Frontal cortex (tissue), 4 donors: ENCODE measurements around the gene NAPA. TPM values are rescaled to one million over a fixed set of nuclear protein-coding genes. Genes with fewer than 3 reads are reported as not detected.

ENCODE experiments used
- DNase-seq, 2 donors: peaks; one replicate each; pipeline ENCODE4 v3.0.0; 2012; ENCODE audit warnings: low spot score in 2 of 2
- FAIRE-seq: peaks from 2 replicates; lab custom pipeline; 2012; peaks lifted over from hg19 to GRCh38; lab: Jason Lieb, UNC
- total RNA-seq: library from RNA; depleted of rRNA; stranded (reverse); fragments of >200 nt; gene quantifications from one replicate; pipeline ENCODE4 v1.2.3, GENCODE V29; 2014
- donor health status: control.
- donor health status: control.
- donor health status: control.

Gene NAPA
- total RNA-seq, 1 donor from 2014 or later = 43.2 TPM

GRCh38 chr19:47526798-47527197 is 11.9 kb upstream of the NAPA start:
- no peak for DNase-seq
- no peak for FAIRE-seq

- DNase-seq (no peak), FAIRE-seq (no peak)
Observed at GRCh38 chr19:47523473-47523872, 8.6 kb upstream of the NAPA start.

- FAIRE-seq (no peak), DNase-seq (no peak)
Observed at GRCh38 chr19:47521473-47522180, 6.8 kb upstream of the NAPA start.

GRCh38 chr19:47520839-47521238 is 6.0 kb upstream of the NAPA start:
- FAIRE-seq (no peak), DNase-seq (no peak)

- FAIRE-seq (no peak), DNase-seq (no peak)
Observed at GRCh38 chr19:47520343-47520806, 5.5 kb upstream of the NAPA start.

- FAIRE-seq (no peak), DNase-seq (no peak)
Observed at GRCh38 chr19:47518854-47519253, 4.0 kb upstream of the NAPA start.

- DNase-seq = no peak
- no peak for FAIRE-seq
Observed at GRCh38 chr19:47518139-47518538, 3.3 kb upstream of the NAPA start.

GRCh38 chr19:47514151-47514868 is 553 bp downstream of the NAPA start:
- no peak for FAIRE-seq
- DNase-seq = no peak

- no peak for FAIRE-seq
- no peak for DNase-seq
Observed at GRCh38 chr19:47512948-47513319, 1.9 kb downstream of the NAPA start.

GRCh38 chr19:47512183-47512947 is 2.5 kb downstream of the NAPA start:
- FAIRE-seq (no peak), DNase-seq (no peak)

- DNase-seq = no peak
- FAIRE-seq = no peak
Observed at GRCh38 chr19:47511681-47512080, 3.2 kb downstream of the NAPA start.

- FAIRE-seq = no peak
- DNase-seq = no peak
Observed at GRCh38 chr19:47511128-47511517, 3.7 kb downstream of the NAPA start.

GRCh38 chr19:47510516-47511127 is 4.2 kb downstream of the NAPA start:
- no peak for DNase-seq
- FAIRE-seq = no peak

- DNase-seq (no peak), FAIRE-seq (no peak)
Observed at GRCh38 chr19:47509973-47510372, 4.9 kb downstream of the NAPA start.

GRCh38 chr19:47509170-47509847 is 5.6 kb downstream of the NAPA start:
- no peak for DNase-seq
- no peak for FAIRE-seq

GRCh38 chr19:47508721-47509120 is 6.1 kb downstream of the NAPA start:
- DNase-seq = no peak
- no peak for FAIRE-seq

GRCh38 chr19:47507924-47508553 is 6.8 kb downstream of the NAPA start:
- FAIRE-seq = no peak
- DNase-seq = no peak

- DNase-seq = no peak
- FAIRE-seq = no peak
Observed at GRCh38 chr19:47507012-47507411, 7.9 kb downstream of the NAPA start.

- FAIRE-seq = no peak
- DNase-seq = no peak
Observed at GRCh38 chr19:47506459-47506858, 8.4 kb downstream of the NAPA start.
